ES-I3 (cell line): ENCODE measurements around the gene NFIA.

ENCODE experiments used
- H3K36me3 ChIP-seq: 2 replicates; pipeline ENCODE4 v1.6.1; 2013; ENCODE audit warnings: mild to moderate bottlenecking, low read length, control low read depth, moderate library complexity; ENCODE audit not compliant: insufficient read depth
- H3K4me1 ChIP-seq: 2 replicates; pipeline ENCODE4 v1.6.1; 2013; ENCODE audit warnings: mild to moderate bottlenecking, control low read depth, low read length; ENCODE audit not compliant: insufficient read depth
- H3K9ac ChIP-seq: 2 replicates; pipeline ENCODE4 v1.6.1; 2013; ENCODE audit warnings: low read depth, mild to moderate bottlenecking, low read length, moderate library complexity
- H3K9me3 ChIP-seq: 2 replicates; pipeline ENCODE4 v1.6.1; 2013; ENCODE audit warnings: mild to moderate bottlenecking, low read length, moderate library complexity; ENCODE audit not compliant: control insufficient read depth, insufficient read depth

Gene NFIA

DNA sequence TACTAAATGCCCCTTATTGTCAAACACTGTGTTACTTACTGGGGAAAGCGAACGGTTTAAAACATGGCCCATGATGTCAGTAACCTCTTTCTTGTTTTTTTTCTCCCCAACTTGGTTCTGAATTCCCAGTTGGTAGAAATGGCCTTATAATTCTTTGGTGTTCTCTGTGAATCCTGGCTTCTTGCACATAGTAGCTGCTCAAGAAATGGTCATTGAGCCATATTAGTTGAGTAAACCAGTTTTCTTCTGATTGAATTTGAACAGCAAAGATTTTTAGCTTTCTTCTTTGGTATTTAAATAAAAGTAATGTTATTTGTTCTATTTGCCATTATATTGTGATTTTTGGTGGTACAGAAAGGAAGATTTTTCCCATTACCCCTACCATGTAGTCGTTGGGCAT, 87.3 kb downstream of the NFIA start:
- H3K36me3 ChIP-seq, result no peaks in the 10 kb centered on the region
- H3K4me1 ChIP-seq, result 0 out of 2 replicates have a peak, but pooled peaks cover 5% of the 10 kb centered on the region
- no peak overlapping the region for H3K9ac ChIP-seq
- no peaks in the 10 kb centered on the region for H3K9me3 ChIP-seq

DNA sequence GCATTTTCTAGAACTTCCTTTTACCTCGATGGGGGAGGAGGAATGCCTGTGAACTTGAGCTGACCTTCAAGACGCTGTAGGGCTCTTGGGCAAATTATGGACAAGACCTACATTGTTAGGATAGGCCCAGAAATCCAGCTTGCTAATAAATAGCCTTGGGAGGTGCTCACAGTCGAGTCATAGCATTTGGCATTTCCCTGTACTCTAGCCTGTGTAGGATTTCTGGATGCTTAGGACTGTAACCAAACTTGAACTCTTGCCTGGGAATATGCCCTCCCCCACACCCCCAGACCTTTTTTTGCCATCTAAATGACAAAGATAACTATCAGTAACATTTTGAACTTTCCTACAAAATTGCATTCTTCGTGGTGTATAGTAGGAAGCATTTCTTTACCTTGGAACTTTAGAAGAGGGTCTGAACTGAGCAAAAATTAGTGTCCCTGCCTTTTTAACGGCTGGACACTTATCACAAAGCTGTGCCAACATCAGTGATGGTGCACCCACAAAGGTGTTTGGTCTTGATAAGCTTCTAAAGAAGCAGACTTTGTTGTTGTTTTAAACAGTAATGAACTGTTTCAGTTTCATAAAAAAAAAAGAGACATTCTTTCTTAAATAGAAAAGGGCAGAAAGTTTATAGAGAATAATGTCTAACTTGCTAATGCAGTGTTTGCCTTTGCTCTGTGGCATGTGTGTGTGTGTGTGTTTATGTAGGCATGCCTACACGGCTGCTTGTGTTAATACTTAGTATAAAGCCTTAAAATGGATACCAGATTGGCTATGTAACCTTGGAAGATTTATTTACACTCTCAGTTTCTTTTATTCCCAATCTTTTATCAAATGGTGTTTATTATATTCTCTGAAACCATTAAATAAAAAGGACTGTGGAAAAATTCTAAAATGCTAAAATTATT, 88.2 kb downstream of the NFIA start:
- Histone ChIP-seq H3K9ac (no peak overlapping the region), H3K36me3 (no peaks in the 10 kb centered on the region), H3K9me3 (no peaks in the 10 kb centered on the region), H3K4me1 (0 out of 2 replicates have a peak, but pooled peaks cover 5% of the 10 kb centered on the region)

DNA sequence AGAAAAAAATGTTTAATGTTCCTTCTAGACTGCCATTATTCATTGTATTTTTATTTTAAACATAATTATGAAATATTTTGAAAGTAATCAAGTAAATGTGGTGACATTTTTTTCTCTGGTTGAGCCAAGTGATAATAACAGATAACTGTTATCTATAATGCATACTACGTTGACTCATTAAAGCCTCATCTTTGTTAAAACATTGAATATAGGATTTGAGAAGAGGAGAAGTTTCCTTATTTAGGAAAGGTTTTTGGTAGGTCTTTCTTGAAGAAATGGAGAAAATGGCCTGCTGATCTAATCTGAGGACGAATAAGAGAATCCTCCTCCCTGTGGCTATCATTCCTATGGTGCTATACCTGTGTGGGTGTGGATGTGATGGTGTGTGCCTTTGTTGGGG, 89.0 kb downstream of the NFIA start:
- H3K9me3 ChIP-seq, result no peaks in the 10 kb centered on the region
- no peak overlapping the region for H3K9ac ChIP-seq
- no peaks in the 10 kb centered on the region for H3K36me3 ChIP-seq
- H3K4me1 ChIP-seq, result 0 out of 2 replicates have a peak, but pooled peaks cover 5% of the 10 kb centered on the region

DNA sequence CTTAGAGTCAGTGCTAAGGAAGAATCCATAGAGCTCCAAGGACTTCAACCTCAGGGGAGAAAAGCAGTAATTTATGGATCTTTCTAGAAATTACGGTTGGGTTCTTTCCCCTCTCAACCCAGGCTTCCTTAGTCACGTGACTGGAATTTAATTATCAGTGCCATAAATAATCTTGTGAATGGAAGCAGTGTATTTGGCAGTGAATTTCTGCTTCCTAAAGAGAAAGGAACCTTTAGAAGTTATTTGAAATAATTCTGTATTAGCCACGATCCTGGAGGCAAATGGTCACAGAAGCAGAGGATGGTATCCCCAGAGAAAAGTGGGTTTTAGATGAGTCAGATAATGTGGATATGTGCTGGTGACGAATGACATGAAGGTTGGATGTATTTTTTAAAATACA, 89.6 kb downstream of the NFIA start:
- no peaks in the 10 kb centered on the region for H3K9me3 ChIP-seq
- no peak overlapping the region for H3K9ac ChIP-seq
- H3K4me1 ChIP-seq, result 0 out of 2 replicates have a peak, but pooled peaks cover 5% of the 10 kb centered on the region
- H3K36me3 ChIP-seq, result no peaks in the 10 kb centered on the region

DNA sequence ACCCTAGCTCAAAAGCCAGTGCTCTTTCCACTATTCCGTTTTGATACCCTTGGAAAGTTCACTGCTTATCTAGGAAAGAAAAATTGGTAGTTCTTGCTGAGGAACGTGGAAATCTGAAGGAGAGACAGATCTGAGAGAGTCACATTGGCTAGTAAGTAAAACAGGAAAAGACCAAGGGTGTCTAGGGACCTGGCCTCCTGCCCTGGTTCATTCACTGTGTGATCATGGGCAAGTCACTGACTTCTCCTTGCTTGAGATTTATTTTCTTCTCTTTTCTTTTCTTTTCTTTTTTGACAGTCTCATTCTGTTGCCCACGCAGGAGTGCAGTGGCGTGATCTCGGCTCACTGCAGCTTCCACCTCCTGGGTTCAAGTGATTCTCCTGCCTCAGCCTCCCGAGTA, 90.8 kb downstream of the NFIA start:
- Histone ChIP-seq H3K36me3 (no peaks in the 10 kb centered on the region), H3K9ac (no peak overlapping the region), H3K9me3 (no peaks in the 10 kb centered on the region), H3K4me1 (0 out of 2 replicates have a peak, but pooled peaks cover 5% of the 10 kb centered on the region)

DNA sequence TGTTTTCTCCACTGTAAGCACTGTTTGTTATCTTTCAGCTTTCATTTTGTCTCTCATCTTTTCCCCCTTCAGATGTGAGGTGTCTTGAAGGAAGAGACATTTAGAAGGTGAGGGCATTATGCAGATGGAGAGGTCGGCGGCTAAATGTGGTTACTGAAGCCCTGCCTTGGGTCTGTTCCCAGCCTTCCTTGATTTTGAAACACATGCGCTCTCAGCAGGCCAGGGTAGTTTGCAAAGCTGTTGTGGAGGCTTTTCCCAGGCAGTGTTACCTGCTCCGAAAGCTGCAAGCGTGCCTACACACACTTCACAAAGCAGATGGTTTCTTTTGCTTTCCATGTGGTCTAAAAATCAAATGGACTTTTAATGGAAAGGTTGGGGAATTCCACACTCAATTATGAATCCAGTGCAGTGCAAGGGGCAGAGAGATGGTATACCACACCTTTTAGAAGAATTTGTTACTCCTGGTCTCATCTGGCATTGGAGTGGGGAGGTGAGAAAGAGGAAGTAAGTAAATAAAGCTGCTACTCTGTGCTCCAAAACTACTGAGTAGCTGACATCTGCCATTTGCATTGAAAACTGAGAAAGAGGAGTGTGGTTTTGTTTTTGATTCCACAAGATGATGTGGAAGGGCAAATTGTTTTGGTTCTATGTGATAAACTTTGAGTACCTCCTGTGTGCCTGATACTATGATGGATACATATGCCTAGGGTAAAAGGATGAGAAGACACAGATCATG, 91.9 kb downstream of the NFIA start:
- Histone ChIP-seq H3K9me3 (no peaks in the 10 kb centered on the region), H3K36me3 (no peaks in the 10 kb centered on the region), H3K4me1 (0 out of 2 replicates have a peak, but pooled peaks cover 5% of the 10 kb centered on the region), H3K9ac (no peak overlapping the region)

DNA sequence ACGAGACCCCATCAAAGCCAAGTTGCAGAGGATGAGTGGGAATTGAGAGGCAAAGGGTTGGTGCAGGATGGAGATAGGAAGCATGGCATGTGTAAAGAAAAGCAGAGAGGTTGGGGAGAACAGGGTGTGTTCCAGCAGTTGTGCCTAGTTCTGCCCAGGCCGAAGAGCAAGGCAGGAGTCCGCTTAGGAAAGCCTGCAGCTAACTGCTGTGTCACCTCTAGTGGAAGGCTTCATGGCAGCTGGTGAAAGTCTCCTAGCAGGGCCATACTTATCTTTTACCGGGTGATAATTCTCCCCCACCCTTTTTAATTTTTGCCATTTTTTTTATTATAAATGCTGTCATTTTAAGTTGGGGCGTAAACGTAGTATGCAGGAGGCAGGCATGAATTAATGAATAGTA, 93.6 kb downstream of the NFIA start:
- no peak overlapping the region for H3K9ac ChIP-seq
- H3K4me1 ChIP-seq, result 0 out of 2 replicates have a peak, but pooled peaks cover 5% of the 10 kb centered on the region
- H3K9me3 ChIP-seq, result no peaks in the 10 kb centered on the region
- no peaks in the 10 kb centered on the region for H3K36me3 ChIP-seq

DNA sequence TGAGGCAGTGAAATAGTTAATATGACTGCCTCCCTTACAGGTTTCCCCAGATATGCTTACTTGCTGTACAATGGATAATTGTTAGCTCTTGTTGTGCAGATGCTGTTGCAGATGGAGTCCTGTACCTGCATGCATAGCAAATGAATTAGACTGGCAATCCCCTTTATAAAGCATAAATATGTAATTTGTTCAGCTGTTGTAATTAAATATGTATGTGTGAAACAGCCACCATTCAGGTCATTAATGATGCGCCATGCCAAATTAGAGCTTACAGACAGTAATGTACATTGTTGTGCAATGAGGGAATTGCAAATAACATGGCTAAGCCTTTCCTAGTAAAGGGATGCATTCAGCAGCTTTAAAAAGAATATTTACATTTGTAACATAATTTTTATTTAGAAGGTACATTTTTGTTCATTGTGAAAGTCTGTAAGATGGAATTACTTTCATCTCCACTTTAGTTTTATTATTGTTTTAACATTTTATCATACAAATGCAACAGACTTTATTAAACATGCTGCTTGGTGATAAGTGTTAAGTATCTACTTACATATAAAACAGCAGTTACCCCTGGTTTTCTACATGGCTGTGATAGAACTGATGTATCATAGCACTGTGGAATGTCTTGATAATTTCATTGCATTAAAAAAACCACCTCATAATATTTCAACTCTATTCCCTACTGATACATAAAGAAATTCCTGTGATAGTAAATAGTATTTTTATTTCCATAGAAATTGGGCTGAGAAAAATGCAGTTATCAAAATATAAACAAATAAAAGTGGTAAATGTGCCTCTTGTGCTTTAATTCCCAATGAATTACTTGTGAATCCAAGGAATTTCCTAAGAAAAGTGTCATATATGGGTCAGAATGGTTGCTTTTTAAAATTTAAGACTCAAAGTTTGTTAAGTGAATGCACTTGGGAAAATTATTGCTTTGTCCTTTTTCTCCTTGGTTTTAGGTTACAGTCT, 99.0 kb downstream of the NFIA start:
- Histone ChIP-seq H3K4me1 (no peaks in the 10 kb centered on the region), H3K9ac (no peak overlapping the region), H3K36me3 (no peaks in the 10 kb centered on the region), H3K9me3 (no peaks in the 10 kb centered on the region)

DNA sequence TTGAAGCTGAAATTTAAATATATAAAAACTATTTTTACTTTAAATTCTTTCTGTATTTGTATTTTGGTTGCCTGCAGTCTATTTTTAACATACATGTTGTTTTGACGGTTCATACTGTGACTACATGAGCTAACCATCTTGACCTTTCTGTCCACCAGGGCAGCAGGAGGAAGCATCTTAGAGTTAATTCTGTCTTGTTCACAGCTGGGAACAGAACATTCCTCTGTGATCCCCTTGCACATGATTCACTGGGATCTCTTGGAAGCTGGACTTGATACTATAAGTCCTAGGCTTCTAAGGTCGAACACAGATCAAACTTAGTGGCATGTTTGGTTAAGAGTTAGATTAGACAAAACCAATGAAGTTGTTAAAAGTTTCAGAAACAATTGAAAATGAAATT, 99.7 kb downstream of the NFIA start:
- Histone ChIP-seq H3K36me3 (no peaks in the 10 kb centered on the region), H3K9me3 (no peaks in the 10 kb centered on the region), H3K4me1 (no peaks in the 10 kb centered on the region), H3K9ac (no peak overlapping the region)

DNA sequence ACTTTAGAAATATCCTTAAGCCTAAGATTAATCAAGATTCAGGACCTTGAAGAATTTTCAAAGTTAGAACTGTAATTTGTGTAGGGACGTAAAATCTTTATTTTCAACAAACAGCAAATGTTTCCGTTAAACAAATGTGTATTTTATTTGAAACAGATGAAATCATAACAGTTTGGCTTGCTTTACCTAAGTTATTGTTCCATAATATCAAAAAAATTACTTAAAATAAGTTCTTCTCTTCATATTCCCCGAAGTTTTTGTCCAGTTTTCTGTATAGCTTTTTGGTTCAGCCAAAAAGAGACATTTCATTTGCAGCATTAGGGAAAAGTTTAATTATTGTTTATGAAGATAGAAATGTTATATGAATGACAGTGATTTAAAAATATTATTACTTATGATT, 100.1 kb downstream of the NFIA start:
- Histone ChIP-seq H3K36me3 (no peaks in the 10 kb centered on the region), H3K9me3 (no peaks in the 10 kb centered on the region), H3K4me1 (no peaks in the 10 kb centered on the region), H3K9ac (no peak overlapping the region)

DNA sequence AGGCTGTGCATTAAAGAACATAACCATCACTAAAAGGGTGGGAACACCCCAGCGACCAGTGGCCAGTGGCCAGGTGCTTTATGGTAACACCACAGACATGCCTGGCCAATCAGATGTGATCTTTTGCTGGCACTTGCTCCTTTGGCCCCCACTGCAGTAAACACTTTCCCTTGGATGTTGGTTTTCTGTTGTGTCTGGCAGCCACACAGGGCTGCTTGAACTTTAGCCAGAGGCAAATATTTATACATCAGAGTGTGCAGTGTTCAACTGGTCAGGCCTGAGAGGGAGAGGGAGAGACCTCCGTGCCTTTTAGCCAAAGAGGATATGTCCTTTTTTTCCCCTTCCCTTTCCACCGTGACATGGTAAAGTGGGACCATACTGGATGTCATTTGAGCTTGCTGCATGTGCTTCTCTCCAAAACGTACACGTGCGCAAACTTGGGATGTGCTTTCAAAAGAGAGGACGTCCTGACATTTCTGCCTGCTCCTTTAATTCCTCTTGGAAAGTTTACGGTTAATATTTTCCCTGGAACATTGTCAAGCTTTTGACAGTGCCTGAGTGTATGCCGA, 101.2 kb downstream of the NFIA start:
- Histone ChIP-seq H3K4me1 (no peaks in the 10 kb centered on the region), H3K9me3 (no peaks in the 10 kb centered on the region), H3K9ac (no peak overlapping the region), H3K36me3 (no peaks in the 10 kb centered on the region)

DNA sequence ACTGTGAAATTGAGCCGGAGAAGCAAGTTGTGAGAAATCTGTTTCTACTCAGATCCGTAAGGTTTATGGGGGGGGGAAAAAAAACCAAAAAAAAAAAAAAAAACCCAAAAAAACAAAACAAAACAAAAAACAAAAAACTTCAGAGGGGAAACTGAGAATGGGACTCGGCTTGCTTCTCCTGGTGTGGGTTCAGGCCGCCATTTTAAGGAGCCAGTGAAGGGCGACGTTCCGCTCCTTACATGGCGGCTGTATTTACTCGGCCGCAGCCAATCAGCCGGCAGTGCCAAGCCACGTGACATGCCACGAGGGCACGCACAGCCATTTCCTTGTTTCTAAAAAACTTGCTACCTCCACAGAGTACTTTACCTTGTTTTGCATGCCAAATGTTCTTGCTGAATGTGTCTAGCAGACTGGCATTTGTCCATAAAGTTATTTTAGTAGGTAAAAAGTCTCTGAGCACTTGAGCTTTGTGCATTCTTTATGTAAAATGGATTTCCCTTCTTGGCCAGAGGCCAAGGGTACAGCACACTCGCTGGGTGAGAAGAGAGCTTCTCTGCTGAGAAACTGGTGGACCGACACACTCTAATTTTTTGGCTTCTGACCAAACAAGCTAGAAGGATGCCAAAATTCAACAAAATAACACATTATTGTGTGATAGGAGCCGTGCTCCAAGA, 101.8 kb downstream of the NFIA start:
- no peaks in the 10 kb centered on the region for H3K4me1 ChIP-seq
- H3K36me3 ChIP-seq, result no peaks in the 10 kb centered on the region
- no peaks in the 10 kb centered on the region for H3K9me3 ChIP-seq
- no peak overlapping the region for H3K9ac ChIP-seq

DNA sequence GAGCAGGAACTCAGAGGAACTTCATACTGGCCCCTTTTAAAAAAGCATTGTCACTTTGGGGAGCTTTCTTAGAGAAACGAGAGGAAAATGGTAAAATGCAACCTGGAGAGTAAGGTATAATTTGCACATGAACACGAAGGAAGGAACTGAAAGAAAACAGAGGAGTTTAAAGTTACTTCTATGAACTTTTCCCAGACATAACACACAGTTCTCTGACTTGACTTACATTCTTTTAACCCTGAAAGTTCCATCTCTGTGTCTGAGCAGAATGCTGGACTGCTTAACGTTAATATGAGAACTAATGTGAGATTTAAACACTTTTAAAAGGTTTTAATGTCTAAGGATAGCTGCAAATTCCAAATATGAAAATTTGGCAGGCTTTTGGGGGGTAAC, 102.3 kb downstream of the NFIA start:
- Histone ChIP-seq H3K4me1 (no peaks in the 10 kb centered on the region), H3K9me3 (no peaks in the 10 kb centered on the region), H3K36me3 (no peaks in the 10 kb centered on the region), H3K9ac (no peak overlapping the region)
